ENCODE measurements around the gene PTTG2.

GRCh38 chr4:38009949-38010348 lies 49.8 kb downstream of the PTTG2 start:
- no peak for TF ChIP-seq CTCF (conservative IDR thresholded peaks at IDR 0.05; ENCODE audit: low read length)
- TF ChIP-seq EZH2phosphoT487 (IDR thresholded peaks at IDR 0.05; ENCODE audit: borderline replicate concordance) = no peak

Data from Loucy (cell line).